ENCODE measurements around the gene GLRA3.

Gene GLRA3

DNA sequence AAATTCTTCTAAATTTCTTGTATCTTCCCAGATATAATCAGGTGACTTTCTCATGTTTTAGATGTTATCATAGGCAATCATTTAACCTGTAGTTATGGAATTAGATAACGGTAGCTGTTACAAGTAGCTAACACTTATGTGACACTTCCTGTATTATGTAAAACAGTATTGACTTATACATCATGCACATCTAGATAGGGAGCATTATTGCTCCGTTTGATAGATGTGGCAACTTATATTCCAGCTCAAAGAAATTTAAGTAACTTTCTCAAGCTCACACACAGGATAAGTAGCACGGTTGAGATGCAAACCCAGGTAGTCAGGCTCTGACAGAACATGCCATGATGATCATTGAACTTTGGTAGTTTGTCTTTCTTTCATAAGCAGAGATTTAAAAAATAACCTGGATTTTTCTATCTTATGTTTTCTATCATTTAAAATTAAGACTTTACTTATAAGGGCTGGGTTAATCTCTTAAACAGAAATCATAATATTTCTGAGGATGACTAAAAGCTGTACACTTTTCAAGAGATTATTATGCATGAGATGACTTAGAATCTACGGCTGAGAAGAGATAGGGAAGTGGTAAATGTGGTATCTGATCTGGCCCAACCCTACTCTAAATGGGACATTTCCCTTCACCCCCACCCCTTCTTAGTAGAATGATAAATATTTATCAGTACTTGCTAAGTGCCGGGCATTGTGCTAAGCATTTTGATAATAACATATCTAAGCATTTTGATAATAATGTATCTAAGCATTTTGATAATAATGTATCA, 237.6 kb downstream of the GLRA3 start:
- no peak for DNase-seq

DNA sequence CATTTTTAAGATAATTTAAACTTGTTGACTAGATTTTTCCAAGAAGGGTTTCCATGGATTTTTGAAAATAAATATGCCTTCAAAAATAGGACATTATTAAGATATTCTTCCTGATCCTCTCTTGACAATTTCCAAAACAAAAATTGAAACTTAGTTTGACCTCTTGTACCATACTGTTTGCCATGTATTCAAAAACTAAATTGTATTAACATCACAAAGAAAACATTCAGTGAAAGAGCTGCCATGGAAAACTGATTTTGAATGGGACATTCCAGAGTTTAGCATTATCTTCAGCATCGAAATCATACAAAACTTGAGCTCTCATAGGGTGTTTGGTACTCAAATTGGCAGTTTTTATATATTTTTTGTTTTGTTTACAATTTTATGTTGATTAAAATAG, 238.7 kb downstream of the GLRA3 start:
- no peak for DNase-seq

Measured in NCI-H524 treated with DMSO at 0.1 percent for 48 hours (cell line).